ENCODE results near the gene KLHL13. TPM values are rescaled to one million over a fixed set of nuclear protein-coding genes. Genes with fewer than 3 reads are reported as not detected.

The KLHL13 gene
- total RNA-seq, 1 donor from 2014 or later, result not detected

DNA sequence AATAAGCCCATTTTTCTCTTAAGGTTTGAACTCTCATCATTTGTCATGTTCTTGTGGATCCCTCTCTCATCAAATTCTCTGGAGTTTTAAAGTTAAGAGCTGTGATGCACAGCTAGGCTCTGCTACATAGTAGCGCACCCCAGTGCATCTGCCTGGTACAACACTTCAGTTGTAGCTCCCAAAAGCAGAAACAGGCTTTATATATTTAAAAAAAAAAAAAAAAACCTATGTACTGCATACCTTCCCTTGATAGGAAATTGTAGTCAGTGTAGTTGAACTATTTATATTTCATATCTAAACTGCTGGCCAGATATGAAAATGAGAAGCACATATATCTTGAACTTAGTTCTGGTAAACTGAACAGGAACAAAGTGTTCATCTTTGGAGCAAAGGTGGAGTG, 131.4 kb downstream of the KLHL13 start:
- no peaks in the 10 kb centered on the region for H3K9me3 Mint-ChIP-seq (ENCODE audit: unreplicated experiment)

DNA sequence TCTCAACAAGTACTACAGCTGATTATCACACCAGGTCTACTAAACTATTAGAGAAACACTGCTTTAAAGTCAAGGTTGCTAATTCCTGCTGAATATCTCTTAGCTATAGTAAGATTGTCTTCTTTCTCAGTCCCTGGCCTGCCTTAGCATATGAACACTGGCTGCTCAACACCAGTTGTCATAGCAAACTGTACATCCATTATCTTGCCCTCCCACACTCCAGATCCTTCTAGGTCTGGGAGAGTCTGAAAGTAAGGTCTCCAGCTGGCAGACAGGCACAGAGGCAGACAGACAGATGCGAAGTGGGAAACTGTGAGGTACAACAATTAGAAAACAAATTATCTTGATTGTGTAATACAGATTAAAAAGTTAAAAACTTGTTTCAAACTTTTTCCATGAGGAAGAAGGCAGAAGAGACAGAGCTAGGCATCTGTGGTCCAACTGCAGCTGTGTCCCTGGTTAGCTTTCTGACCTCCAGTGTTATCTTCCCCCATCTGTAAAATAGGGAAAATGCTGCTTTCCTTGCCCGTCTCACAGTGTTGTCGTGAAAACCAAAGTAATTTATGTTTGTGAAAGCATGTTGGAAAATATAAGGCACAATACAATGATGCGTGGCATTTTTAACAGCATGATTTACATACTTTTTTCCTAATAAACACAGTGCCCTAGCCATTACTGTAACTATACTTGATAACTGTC, 133.8 kb downstream of the KLHL13 start:
- no peak overlapping the region for H3K27ac Mint-ChIP-seq (ENCODE audit: unreplicated experiment)
- no peaks in the 10 kb centered on the region for H3K9me3 Mint-ChIP-seq (ENCODE audit: unreplicated experiment)
- no peaks in the 10 kb centered on the region for H3K4me1 Mint-ChIP-seq (ENCODE audit: unreplicated experiment)
- no peak overlapping the region for H3K4me3 Mint-ChIP-seq (ENCODE audit: unreplicated experiment)
- TF ChIP-seq, protein P1, sequence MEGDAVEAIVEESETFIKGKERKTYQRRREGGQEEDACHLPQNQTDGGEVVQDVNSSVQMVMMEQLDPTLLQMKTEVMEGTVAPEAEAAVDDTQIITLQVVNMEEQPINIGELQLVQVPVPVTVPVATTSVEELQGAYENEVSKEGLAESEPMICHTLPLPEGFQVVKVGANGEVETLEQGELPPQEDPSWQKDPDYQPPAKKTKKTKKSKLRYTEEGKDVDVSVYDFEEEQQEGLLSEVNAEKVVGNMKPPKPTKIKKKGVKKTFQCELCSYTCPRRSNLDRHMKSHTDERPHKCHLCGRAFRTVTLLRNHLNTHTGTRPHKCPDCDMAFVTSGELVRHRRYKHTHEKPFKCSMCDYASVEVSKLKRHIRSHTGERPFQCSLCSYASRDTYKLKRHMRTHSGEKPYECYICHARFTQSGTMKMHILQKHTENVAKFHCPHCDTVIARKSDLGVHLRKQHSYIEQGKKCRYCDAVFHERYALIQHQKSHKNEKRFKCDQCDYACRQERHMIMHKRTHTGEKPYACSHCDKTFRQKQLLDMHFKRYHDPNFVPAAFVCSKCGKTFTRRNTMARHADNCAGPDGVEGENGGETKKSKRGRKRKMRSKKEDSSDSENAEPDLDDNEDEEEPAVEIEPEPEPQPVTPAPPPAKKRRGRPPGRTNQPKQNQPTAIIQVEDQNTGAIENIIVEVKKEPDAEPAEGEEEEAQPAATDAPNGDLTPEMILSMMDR (IDR thresholded peaks at IDR 0.05), result no peak
- H3K27me3 Mint-ChIP-seq (ENCODE audit: unreplicated experiment), result no peaks in the 10 kb centered on the region
- H3K36me3 Mint-ChIP-seq (ENCODE audit: unreplicated experiment), result no peaks in the 10 kb centered on the region
- DNase-seq (ENCODE audit: extremely low spot score, unreplicated experiment), result no peak

More for the DNA sequence above, 131.4 kb downstream of the KLHL13 start:
- TF ChIP-seq, protein P1 (IDR thresholded peaks at IDR 0.05), result no peak
- H3K36me3 Mint-ChIP-seq (ENCODE audit: unreplicated experiment), result no peaks in the 10 kb centered on the region
- H3K4me3 Mint-ChIP-seq (ENCODE audit: unreplicated experiment), result no peak overlapping the region
- H3K27me3 Mint-ChIP-seq (ENCODE audit: unreplicated experiment), result no peaks in the 10 kb centered on the region
- DNase-seq (ENCODE audit: extremely low spot score, unreplicated experiment), result no peak
- no peak overlapping the region for H3K27ac Mint-ChIP-seq (ENCODE audit: unreplicated experiment)
- H3K4me1 Mint-ChIP-seq (ENCODE audit: unreplicated experiment), result no peaks in the 10 kb centered on the region

DNA sequence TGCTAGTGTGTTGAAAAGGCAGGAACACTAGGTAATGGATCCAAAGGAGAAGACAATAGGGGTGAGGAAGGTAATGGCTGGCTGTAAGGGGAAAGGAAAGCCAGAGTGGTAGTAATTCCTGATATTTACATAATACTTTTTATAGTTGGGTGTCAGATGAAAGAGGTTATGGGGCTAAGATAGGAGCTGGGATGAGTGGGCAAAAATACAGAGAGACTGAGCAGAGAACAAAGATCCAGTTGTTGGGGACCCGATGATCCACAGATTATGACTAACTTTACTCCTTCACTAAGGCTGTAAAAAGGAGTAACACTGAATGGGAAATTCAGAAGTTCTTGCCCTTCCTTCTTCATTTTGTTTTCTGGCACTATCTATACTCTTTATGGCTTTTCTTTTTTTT, 138.2 kb downstream of the KLHL13 start:
- Mint-ChIP-seq H3K36me3 (ENCODE audit: unreplicated experiment) (no peaks in the 10 kb centered on the region), H3K27ac (ENCODE audit: unreplicated experiment) (no peak overlapping the region), H3K4me1 (ENCODE audit: unreplicated experiment) (no peaks in the 10 kb centered on the region), H3K9me3 (ENCODE audit: unreplicated experiment) (no peaks in the 10 kb centered on the region), H3K27me3 (ENCODE audit: unreplicated experiment) (no peaks in the 10 kb centered on the region), H3K4me3 (ENCODE audit: unreplicated experiment) (no peak overlapping the region)
- DNase-seq (ENCODE audit: extremely low spot score, unreplicated experiment), result no peak
- TF ChIP-seq, protein P1 (IDR thresholded peaks at IDR 0.05), result no peak

DNA sequence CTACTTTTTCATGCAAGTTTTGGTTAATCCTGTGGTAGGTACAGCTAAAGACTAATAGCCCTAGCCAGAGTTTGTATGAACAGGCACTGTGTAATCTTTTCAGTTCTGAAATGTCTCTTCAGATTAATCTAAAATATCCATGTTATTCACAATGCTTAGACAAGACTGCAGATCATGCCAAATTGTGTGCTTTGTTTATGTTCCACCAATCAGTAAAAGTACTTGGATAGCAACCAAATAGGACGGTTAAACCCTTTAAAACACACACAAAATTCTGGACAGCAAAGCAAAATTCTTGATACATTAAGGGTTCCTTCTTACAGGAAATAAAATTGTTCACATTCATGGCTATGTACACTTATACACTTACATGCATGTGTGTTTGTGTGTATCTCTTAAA, 139.1 kb downstream of the KLHL13 start:
- H3K27ac Mint-ChIP-seq (ENCODE audit: unreplicated experiment), result no peak overlapping the region
- no peak for DNase-seq (ENCODE audit: extremely low spot score, unreplicated experiment)
- no peaks in the 10 kb centered on the region for H3K4me1 Mint-ChIP-seq (ENCODE audit: unreplicated experiment)
- no peaks in the 10 kb centered on the region for H3K9me3 Mint-ChIP-seq (ENCODE audit: unreplicated experiment)
- TF ChIP-seq, protein P1 (IDR thresholded peaks at IDR 0.05), result no peak
- no peaks in the 10 kb centered on the region for H3K36me3 Mint-ChIP-seq (ENCODE audit: unreplicated experiment)
- no peak overlapping the region for H3K4me3 Mint-ChIP-seq (ENCODE audit: unreplicated experiment)
- H3K27me3 Mint-ChIP-seq (ENCODE audit: unreplicated experiment), result no peaks in the 10 kb centered on the region

DNA sequence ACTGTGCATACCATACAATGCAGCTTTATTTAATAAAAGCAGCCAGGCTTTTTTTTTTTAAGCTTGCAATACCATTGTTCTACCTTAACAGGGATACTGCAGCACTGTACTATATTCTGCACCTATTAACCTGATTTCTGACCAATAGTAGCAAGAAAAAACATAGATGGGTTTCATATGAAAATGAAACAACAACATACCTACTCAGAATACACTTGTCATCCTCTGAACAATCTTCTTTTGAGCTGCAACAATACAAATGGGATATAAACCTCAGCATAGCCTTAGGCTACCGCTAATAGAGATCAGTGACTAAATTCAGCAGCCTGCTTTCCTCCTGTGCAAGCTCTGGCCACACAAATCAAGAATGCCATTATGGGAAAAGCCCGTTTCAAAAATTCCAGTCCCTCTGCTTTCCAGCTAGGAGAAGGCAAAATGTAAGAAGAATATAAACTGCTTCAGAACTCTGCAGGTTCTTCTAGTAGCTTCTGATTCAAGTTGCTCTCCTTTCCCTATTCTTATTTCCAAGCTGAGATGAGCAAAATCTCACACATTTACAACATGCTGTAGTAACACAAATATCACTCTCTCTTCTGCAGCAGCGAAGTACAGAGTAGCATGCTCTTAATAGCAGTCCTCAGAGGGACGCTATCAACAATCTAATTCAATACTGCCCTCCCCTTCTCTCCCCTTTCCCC, 143.4 kb downstream of the KLHL13 start:
- no peak overlapping the region for H3K4me3 Mint-ChIP-seq (ENCODE audit: unreplicated experiment)
- no peaks in the 10 kb centered on the region for H3K36me3 Mint-ChIP-seq (ENCODE audit: unreplicated experiment)
- DNase-seq (ENCODE audit: extremely low spot score, unreplicated experiment), result no peak
- H3K4me1 Mint-ChIP-seq (ENCODE audit: unreplicated experiment), result no peaks in the 10 kb centered on the region
- TF ChIP-seq, protein P1 (IDR thresholded peaks at IDR 0.05), result no peak
- no peaks in the 10 kb centered on the region for H3K27me3 Mint-ChIP-seq (ENCODE audit: unreplicated experiment)
- no peaks in the 10 kb centered on the region for H3K9me3 Mint-ChIP-seq (ENCODE audit: unreplicated experiment)
- no peak overlapping the region for H3K27ac Mint-ChIP-seq (ENCODE audit: unreplicated experiment)
